ENCODE data around the gene TRIM17.

Gene TRIM17

DNA sequence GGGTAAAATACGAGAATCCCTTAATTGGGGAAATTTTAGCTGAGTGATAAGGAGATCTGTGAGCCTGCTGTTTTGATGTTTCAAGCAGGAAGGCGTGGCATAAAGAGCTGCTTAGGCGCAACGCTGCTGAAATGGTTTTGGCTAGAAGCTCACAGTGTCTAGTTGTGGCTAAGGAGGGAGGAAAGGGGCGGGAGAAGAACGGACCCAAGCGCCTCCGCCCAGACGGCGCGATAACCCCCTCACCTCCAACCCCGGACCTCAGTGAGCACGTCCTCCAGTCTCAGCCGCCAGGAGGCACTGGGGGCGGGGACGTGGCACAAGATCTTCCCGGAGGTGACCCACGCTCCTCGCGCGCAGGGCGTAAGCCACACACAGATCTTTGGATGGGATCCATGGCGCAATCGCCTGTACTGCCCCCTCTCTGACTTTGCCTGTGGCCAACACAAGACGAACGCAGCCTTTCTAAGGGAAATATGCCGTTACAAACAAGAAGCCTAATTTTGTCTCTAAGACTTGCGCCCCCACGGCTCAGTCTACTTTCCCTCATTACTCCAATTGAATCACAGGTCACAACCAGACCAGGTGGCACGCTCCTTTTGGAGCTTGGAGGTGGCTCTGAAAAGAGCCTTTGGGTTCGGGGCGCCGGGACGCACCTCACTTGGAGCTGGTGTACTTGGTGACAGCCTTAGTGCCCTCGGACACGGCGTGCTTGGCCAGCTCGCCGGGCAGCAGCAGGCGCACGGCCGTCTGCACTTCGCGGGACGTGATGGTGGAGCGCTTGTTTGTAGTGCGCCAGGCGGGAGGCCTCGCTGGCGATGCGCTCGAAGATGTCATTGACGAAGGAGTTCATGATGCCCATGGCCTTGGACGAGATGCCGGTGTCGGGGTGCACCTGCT, 47.1 kb upstream of the TRIM17 start:
- no peaks in the 10 kb centered on the region for H3K27me3 ChIP-seq (ENCODE audit: insufficient read depth, low read depth)
- no peak overlapping the region for H3K9ac ChIP-seq
- H3K4me2 ChIP-seq, result no peak overlapping the region

DNA sequence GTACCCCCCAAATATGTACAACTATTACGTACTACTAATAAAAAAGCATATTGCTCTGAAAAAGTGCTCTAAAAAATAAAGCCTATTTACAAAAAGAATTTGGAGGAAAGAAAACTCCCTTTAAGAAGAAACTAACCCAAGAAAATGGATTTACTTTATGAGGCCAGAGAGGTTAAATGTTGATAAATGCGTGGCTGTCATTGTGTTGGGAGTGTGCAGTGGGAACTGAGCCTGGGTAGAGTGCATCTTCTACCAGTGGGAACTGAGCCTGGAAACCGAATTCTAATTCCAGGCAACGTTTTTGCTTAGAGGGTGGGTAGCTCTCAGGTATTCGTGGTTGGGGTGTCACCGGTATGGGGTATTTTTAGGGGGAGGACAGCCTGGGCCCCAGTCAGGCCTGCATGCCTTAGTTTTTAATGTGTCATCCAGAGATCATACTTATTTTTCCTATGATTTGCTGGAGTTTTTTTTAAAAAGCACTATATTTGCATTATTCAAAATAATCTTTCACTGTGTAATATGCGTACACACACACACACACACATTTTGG, 46.4 kb upstream of the TRIM17 start:
- Histone ChIP-seq H3K36me3 (ENCODE audit: insufficient read depth) (no peaks in the 10 kb centered on the region), H2AFZ (ENCODE audit: low read depth) (no peak overlapping the region), H3K27ac (no peak overlapping the region), H3K79me2 (ENCODE audit: insufficient read depth, low read depth) (no peaks in the 10 kb centered on the region), H3K4me3 (IDR thresholded peaks at IDR 0.05; ENCODE audit: insufficient read depth, low read depth, low read length) (no peak overlapping the region), H3K27me3 (ENCODE audit: insufficient read depth, low read depth) (no peaks in the 10 kb centered on the region), H3K4me2 (no peak overlapping the region), H3K9ac (no peak overlapping the region), H3K4me1 (ENCODE audit: low read depth, poor library complexity, severe bottlenecking) (no peaks in the 10 kb centered on the region), H4K20me1 (ENCODE audit: insufficient read depth) (no peaks in the 10 kb centered on the region)
- TF ChIP-seq, protein P1, sequence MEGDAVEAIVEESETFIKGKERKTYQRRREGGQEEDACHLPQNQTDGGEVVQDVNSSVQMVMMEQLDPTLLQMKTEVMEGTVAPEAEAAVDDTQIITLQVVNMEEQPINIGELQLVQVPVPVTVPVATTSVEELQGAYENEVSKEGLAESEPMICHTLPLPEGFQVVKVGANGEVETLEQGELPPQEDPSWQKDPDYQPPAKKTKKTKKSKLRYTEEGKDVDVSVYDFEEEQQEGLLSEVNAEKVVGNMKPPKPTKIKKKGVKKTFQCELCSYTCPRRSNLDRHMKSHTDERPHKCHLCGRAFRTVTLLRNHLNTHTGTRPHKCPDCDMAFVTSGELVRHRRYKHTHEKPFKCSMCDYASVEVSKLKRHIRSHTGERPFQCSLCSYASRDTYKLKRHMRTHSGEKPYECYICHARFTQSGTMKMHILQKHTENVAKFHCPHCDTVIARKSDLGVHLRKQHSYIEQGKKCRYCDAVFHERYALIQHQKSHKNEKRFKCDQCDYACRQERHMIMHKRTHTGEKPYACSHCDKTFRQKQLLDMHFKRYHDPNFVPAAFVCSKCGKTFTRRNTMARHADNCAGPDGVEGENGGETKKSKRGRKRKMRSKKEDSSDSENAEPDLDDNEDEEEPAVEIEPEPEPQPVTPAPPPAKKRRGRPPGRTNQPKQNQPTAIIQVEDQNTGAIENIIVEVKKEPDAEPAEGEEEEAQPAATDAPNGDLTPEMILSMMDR (conservative IDR thresholded peaks at IDR 0.05; ENCODE audit: low read depth, low read length), result no peak

More for the DNA sequence above, 47.1 kb upstream of the TRIM17 start:
- no peak overlapping the region for H3K27ac ChIP-seq
- no peak overlapping the region for H3K4me3 ChIP-seq (IDR thresholded peaks at IDR 0.05; ENCODE audit: insufficient read depth, low read depth, low read length)
- no peaks in the 10 kb centered on the region for H4K20me1 ChIP-seq (ENCODE audit: insufficient read depth)
- no peak overlapping the region for H2AFZ ChIP-seq (ENCODE audit: low read depth)
- no peaks in the 10 kb centered on the region for H3K4me1 ChIP-seq (ENCODE audit: low read depth, poor library complexity, severe bottlenecking)
- no peaks in the 10 kb centered on the region for H3K79me2 ChIP-seq (ENCODE audit: insufficient read depth, low read depth)
- TF ChIP-seq, protein P1 (conservative IDR thresholded peaks at IDR 0.05; ENCODE audit: low read depth, low read length), result no peak
- no peaks in the 10 kb centered on the region for H3K36me3 ChIP-seq (ENCODE audit: insufficient read depth)

DNA sequence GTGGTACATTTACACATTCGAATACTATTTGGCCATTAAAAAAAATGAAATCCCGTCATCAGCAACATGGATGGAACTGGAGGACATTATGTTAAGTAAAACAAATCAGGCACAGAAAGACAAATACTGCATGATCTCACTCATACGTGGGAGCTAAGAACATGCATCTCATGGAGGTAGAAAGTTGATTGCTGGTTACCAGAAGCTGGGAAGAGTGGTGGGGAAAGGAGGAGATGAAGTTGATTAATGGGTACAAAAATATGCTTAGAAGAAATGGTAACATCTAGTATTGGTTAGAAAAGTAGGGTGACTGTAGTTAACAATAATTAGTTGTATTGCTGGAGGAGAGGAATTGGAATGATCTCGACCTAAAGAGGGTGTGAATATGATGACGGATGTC, 45.9 kb upstream of the TRIM17 start:
- Histone ChIP-seq H3K4me1 (ENCODE audit: low read depth, poor library complexity, severe bottlenecking) (no peaks in the 10 kb centered on the region), H3K27ac (no peak overlapping the region), H3K4me3 (IDR thresholded peaks at IDR 0.05; ENCODE audit: insufficient read depth, low read depth, low read length) (no peak overlapping the region), H3K79me2 (ENCODE audit: insufficient read depth, low read depth) (no peaks in the 10 kb centered on the region), H3K27me3 (ENCODE audit: insufficient read depth, low read depth) (no peaks in the 10 kb centered on the region), H2AFZ (ENCODE audit: low read depth) (no peak overlapping the region), H3K9ac (no peak overlapping the region), H3K4me2 (no peak overlapping the region), H4K20me1 (ENCODE audit: insufficient read depth) (no peaks in the 10 kb centered on the region), H3K36me3 (ENCODE audit: insufficient read depth) (no peaks in the 10 kb centered on the region)
- TF ChIP-seq, protein P1 (conservative IDR thresholded peaks at IDR 0.05; ENCODE audit: low read depth, low read length), result no peak

DNA sequence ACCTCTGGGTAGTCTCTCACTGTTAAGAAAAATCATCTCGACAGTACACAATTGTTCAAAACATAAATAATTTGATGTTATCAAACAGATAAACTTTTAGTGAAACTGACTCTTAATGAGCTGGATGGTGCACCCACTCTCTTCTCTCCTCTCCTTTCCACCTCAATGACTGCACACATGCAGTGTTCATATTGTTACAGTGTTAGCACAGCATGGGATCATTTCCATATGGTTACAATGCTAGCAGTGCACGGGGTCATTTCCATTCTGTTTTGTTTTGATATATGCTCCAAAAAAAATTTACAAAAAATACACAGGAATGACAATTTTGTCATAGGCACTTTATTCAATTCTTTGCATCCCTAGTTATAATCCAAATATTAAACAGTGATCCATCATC, 44.2 kb upstream of the TRIM17 start:
- H3K9ac ChIP-seq, result no peak overlapping the region
- no peak overlapping the region for H2AFZ ChIP-seq (ENCODE audit: low read depth)
- no peaks in the 10 kb centered on the region for H3K4me1 ChIP-seq (ENCODE audit: low read depth, poor library complexity, severe bottlenecking)
- H3K36me3 ChIP-seq (ENCODE audit: insufficient read depth), result no peaks in the 10 kb centered on the region
- no peaks in the 10 kb centered on the region for H4K20me1 ChIP-seq (ENCODE audit: insufficient read depth)
- no peak overlapping the region for H3K4me3 ChIP-seq (IDR thresholded peaks at IDR 0.05; ENCODE audit: insufficient read depth, low read depth, low read length)
- TF ChIP-seq, protein P1 (conservative IDR thresholded peaks at IDR 0.05; ENCODE audit: low read depth, low read length), result no peak
- no peak overlapping the region for H3K27ac ChIP-seq
- no peak overlapping the region for H3K4me2 ChIP-seq
- H3K79me2 ChIP-seq (ENCODE audit: insufficient read depth, low read depth), result no peaks in the 10 kb centered on the region
- H3K27me3 ChIP-seq (ENCODE audit: insufficient read depth, low read depth), result no peaks in the 10 kb centered on the region

Measured in KMS-11 (cell line).